CD4-positive, alpha-beta T cell treated with Interleukin-6 at 100 ng/mL for 8 hours (primary cell): ENCODE measurements around the gene NLRP13.

Experiments
- DNase-seq: peaks from one replicate; pipeline ENCODE4 v3.0.0-alpha.2; 2020; ENCODE audit warnings: mixed read lengths, low spot score

Gene NLRP13

DNA sequence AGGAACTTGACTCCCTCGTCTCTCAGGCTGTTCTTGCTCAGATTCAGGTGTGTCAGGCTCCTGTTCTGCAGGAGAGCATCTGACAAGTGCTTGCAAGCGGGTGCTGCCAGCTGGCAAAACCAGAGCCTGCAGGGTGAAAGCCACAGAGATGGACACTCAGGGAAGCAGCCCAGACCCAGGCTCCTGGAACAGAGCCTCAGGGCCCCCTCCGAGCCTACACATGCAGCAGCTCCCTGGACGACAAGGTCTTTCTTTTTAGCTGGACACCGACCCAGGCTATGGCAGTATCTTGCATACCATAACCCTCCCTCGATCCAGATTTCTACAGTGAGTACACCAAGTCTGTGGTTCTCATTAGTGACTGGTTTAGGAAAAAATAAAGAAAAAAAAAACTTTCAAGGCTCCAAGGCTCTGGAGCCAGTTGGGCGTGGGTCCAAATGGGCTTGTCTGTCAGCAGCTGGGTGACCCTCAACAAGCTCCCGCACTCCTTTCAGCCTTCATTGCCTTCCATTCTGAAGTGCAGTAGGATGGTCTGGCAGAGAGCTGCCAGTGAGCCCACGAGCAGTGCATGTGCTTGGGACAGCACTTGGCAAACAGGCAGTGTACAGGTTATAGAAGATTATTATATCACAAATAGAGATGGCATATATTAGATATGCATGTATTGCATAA is 29.9 kb downstream of the NLRP13 start:
- no peak for DNase-seq

DNA sequence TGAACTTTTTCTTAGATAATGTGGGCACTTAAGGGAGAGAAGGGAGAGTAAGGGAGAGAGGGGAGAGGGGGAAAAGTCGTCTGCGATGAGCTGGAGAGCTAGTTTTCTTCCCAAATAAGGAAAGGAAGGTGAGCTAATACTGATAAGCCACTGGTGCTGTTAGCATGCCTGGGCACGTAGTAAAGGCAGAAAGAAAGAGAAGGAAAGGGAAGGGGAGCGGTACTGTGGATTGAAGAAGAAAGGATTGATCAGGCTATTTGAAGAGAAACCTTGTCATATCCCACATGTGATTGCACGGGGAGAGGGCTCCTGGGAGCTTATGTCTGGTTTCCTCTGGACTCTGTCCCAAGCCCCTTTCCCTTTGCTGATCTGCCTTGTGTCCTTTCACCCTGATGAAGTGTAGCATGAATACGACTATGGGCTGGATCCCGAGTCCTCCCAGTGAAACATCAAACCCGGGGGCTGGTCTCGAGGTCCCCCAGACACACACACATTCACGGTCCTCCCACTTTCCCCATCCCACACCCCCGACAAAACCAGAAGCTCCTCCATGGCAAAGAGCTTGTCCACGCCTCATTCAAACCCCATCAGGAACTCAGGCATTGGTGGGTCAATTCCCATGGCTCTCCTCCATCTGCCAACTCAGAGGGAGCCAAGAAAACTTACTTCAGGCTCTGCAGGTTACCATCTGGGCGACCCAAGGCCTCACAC is 30.6 kb downstream of the NLRP13 start:
- no peak for DNase-seq

DNA sequence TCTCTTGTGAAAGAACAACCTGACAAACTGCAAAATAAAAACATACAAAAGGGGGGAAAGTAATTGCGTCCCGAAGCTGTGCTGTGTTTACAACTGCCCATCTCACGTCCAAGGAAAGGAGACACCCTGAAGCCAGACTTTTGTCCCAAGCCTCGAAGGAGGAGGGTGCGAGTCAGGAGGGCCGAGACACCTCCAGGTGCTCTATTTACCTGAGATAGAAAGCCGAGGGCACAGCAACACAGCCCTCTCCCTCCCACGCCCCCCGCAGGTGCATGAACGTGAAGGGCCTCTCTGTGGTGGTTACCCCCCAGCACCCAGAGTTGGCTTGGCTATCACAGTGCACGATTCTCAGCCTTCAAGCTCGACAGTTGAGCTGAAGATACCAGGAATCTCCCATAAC is 33.2 kb downstream of the NLRP13 start:
- DNase-seq: no peak

DNA sequence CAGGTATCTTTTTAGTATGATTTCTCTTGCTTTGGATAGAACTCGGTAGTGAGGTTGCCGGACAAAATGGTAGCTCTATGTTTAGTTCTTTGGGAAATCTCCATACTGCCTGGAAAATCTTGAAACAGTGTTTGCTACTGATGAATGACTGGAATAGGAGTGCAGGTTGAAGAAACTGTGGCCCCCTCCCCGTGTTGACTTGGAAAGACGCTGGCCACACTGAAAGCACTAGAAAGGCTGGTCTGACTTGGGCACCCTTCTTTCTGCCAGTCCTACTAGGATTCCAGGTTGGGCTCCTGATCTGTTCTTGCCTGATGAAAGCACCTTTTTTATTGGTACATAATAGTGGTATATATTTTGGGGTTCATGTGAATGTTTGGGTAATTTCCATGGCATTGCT is 49.5 kb downstream of the NLRP13 start:
- DNase-seq: no peak

DNA sequence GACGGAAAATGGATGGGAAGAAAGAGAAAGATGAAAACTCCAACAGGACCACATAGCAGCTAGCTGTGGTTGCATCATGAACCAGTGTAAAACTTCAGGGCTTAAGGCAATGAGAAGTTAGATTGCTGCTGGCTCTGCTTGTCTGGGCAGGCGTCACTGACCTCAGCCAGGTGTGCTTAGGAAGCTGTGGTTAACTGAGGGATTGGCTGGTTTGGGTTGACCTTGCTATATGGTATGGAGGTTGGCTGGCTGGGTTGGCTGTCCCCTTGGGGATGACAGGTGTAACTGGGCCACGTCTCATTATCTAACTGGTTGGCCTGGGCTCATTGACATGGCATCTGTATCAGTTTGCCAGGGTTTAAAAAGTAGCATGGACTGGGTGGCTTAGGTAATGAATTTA is 54.9 kb downstream of the NLRP13 start:
- DNase-seq: no peak

DNA sequence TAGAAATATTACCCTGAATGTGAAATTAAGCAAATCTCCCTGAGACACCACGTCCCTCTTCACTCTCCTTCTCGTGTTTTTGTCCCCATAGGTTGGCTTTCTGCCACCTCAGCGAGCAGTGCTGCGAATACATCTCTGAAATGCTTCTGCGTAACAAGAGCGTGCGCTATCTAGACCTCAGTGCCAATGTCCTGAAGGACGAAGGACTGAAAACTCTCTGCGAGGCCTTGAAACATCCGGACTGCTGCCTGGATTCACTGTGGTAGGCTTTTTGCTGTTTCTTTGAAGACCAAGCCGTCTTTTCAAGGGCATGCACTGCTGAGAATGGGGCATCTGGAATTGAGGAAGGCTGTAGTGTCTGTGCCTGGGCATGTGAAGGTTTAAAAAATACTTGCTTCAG is 61.4 kb downstream of the NLRP13 start:
- DNase-seq: no peak

DNA sequence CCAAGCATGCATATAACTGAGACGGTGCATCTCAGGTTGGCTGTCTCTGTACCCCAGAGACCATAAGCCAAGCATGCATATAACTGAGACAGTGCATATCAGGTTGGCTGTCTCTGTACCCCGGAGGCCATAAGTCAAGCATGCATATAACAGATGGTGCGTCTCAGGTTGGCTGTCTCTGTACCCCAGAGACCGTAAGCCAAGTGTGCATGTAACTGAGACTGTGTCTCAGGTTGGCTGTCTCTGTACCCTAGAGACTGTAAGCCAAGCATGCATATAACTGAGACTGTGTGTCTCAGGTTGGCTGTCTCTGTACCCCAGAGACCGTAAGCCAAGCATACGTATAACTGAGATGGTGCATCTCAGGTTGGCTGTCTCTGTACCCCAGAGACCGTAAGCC is 65.0 kb downstream of the NLRP13 start:
- no peak for DNase-seq

DNA sequence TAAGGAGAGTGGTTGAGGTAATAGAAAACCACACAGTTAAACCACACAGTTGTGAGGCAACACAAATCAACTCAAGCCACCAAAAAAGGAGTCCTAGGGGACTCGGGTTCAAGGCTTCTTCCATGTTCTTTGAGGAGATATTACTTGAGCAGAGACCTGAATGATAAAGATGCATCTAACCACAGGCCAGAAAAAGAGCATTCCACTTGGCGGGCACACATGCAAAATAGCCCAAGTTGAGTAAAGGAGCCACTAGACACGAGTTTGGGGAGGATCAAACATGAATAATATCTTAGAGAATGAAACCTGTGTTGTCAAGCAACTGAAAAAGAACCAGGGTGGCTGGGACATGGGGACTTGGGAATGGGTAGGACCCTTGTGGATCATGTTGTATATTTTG is 65.6 kb downstream of the NLRP13 start:
- DNase-seq: no peak

DNA sequence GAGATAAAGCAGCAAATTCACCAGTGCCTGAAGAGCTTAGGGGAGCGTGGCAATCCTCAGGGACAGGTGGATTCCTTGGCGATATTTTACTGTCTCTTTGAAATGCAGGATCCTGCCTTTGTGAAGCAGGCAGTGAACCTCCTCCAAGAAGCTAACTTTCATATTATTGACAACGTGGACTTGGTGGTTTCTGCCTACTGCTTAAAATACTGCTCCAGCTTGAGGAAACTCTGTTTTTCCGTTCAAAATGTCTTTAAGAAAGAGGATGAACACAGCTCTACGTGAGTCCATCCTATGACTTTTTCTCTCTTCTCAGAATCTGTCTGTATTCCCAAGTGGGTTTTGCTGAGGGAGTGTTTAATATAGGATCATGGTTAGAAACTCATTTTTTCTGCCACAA is 73.2 kb downstream of the NLRP13 start:
- no peak for DNase-seq

DNA sequence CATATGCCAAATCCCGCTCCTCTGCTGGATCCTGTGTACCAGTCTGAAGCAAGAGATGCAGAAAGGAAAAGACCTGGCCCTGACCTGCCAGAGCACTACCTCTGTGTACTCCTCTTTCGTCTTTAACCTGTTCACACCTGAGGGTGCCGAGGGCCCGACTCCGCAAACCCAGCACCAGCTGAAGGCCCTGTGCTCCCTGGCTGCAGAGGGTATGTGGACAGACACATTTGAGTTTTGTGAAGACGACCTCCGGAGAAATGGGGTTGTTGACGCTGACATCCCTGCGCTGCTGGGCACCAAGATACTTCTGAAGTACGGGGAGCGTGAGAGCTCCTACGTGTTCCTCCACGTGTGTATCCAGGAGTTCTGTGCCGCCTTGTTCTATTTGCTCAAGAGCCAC is 73.7 kb downstream of the NLRP13 start:
- DNase-seq: no peak

DNA sequence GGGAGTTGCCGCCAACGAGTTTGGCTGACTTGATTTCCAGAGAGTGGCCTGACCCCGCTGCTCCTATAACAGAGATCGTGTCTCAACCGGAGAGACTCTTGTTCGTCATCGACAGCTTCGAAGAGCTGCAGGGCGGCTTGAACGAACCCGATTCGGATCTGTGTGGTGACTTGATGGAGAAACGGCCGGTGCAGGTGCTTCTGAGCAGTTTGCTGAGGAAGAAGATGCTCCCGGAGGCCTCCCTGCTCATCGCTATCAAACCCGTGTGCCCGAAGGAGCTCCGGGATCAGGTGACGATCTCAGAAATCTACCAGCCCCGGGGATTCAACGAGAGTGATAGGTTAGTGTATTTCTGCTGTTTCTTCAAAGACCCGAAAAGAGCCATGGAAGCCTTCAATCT is 74.2 kb downstream of the NLRP13 start:
- no peak for DNase-seq

DNA sequence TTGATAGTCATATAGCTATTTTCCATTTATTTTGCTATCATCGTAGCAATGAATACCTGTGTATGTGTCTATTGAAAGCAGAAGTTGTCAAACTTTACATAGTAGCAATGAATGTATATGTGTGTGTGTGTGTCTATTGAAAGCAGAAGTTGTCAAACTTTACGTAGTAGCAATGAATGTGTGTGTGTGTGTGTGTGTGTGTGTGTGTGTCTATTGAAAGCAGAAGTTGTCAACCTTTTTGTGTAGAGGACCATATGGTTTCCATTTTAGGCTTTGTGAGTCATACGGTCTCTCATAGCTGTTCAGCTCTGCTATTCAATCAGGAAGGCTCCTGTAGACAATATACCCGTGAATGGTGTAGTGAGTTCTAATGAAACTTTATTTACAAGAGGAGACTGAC is 75.0 kb downstream of the NLRP13 start:
- no peak for DNase-seq

DNA sequence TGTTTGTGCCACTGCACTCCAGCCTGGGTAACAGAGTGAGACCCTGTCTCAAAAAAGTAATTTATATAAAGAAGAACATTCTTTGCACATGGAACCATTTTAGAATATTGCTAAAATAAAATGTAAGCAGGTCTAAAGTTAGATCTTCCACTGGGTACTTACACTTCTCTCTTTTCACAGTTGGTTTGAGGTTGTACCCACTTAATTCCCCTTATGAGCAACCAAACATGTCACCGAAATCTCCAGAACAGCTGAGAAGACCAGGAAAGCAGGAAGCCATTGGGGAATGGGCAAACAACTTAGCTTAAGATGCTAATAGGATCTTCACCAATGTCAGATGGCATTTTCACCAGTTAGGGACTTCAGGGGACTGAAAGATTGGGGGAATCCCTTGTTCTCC is 77.0 kb downstream of the NLRP13 start:
- DNase-seq: no peak
